SK-N-SH treated with all-trans-retinoic acid at 6 μM for 48 hours (cell line): ENCODE data around the gene PARD3B.

ENCODE experiments used
- ATAC-seq: fragments of 200-7000 bp; cut with Tn5 transposase; 3 replicates; pipeline ENCODE4 v1.9.1; 2020; ENCODE audit warnings: mild to moderate bottlenecking, moderate library complexity
- ARNTL ChIP-seq: fragments of 450-650 bp; formaldehyde crosslinking; IDR thresholded peaks from 2 replicates; pipeline ENCODE4 v1.5.0; 2020; ENCODE audit warnings: low read depth, mild to moderate bottlenecking, moderate library complexity, borderline replicate concordance
- BACH2 ChIP-seq: fragments of 250-450 bp; sonication (Bioruptor Pico); IDR thresholded peaks from 2 replicates; pipeline ENCODE4 v1.9.0; 2021; ENCODE audit warnings: mild to moderate bottlenecking, borderline replicate concordance
- CREB5 ChIP-seq: fragments of 250-450 bp; sonication (Bioruptor Pico); IDR thresholded peaks from 2 replicates; pipeline ENCODE4 v1.5.1; 2020; ENCODE audit warnings: low read depth, mild to moderate bottlenecking, moderate library complexity
- CSDC2 ChIP-seq: fragments of 250-450 bp; sonication (Bioruptor Pico); IDR thresholded peaks from 2 replicates; pipeline ENCODE4 v1.5.0; 2020; ENCODE audit warnings: mild to moderate bottlenecking, moderate library complexity
- CSRNP3 ChIP-seq: fragments of 250-450 bp; sonication (Bioruptor Pico); IDR thresholded peaks from 2 replicates; pipeline ENCODE4 v1.5.1; 2021; ENCODE audit warnings: mild to moderate bottlenecking, moderate library complexity
- ESRRG ChIP-seq: fragments of 250-450 bp; sonication (Bioruptor Pico); IDR thresholded peaks from 2 replicates; pipeline ENCODE4 v1.6.1; 2021; ENCODE audit warnings: mild to moderate bottlenecking
- GLIS3 ChIP-seq: fragments of 250-450 bp; sonication (Bioruptor Pico); IDR thresholded peaks from 2 replicates; pipeline ENCODE4 v1.5.0; 2020; ENCODE audit warnings: mild to moderate bottlenecking, moderate library complexity
- ISL1 ChIP-seq: fragments of 250-450 bp; sonication (Bioruptor Pico); IDR thresholded peaks from 2 replicates; pipeline ENCODE4 v2.1.2; 2022; ENCODE audit warnings: mild to moderate bottlenecking, moderate library complexity
- OSR1 ChIP-seq: fragments of 250-450 bp; sonication (Bioruptor Pico); IDR thresholded peaks from 2 replicates; pipeline ENCODE4 v1.8.0; 2022; ENCODE audit warnings: moderate library complexity, mild to moderate bottlenecking, inconsistent platforms
- PATZ1 ChIP-seq: fragments of 250-450 bp; sonication (Bioruptor Pico); IDR thresholded peaks from 2 replicates; pipeline ENCODE4 v1.8.0; 2020; ENCODE audit warnings: mild to moderate bottlenecking, moderate library complexity, borderline replicate concordance
- PPARA ChIP-seq: fragments of 250-450 bp; sonication (Bioruptor Pico); IDR thresholded peaks from 2 replicates; pipeline ENCODE4 v1.5.0; 2020; ENCODE audit warnings: mild to moderate bottlenecking, borderline replicate concordance
- RARB ChIP-seq: fragments of 250-450 bp; sonication (Bioruptor Pico); IDR thresholded peaks from 2 replicates; pipeline ENCODE4 v1.8.0; 2021; ENCODE audit warnings: mild to moderate bottlenecking, moderate library complexity
- SNAI2 ChIP-seq: fragments of 250-450 bp; sonication (Bioruptor Pico); IDR thresholded peaks from 2 replicates; pipeline ENCODE4 v1.5.0; 2020; ENCODE audit warnings: mild to moderate bottlenecking, moderate library complexity
- TCF4 ChIP-seq: fragments of 250-450 bp; sonication (Bioruptor Pico); IDR thresholded peaks from 2 replicates; pipeline ENCODE4 v1.8.0; 2021; ENCODE audit warnings: mild to moderate bottlenecking, moderate library complexity, borderline replicate concordance
- TOX ChIP-seq: fragments of 250-450 bp; sonication (Bioruptor Pico); IDR thresholded peaks from 2 replicates; pipeline ENCODE4 v1.8.0; 2021; ENCODE audit warnings: mild to moderate bottlenecking, moderate library complexity, borderline replicate concordance
- TSHZ2 ChIP-seq: fragments of 250-450 bp; sonication (Bioruptor Pico); IDR thresholded peaks from 2 replicates; pipeline ENCODE4 v1.5.0; 2020; ENCODE audit warnings: mild to moderate bottlenecking, moderate library complexity
- ZC3H10 ChIP-seq: fragments of 250-450 bp; sonication (Bioruptor Pico); IDR thresholded peaks from 2 replicates; pipeline ENCODE4 v1.5.1; 2021; ENCODE audit warnings: mild to moderate bottlenecking, moderate library complexity
- ZFP3 ChIP-seq: fragments of 250-450 bp; sonication (Bioruptor Pico); IDR thresholded peaks from 2 replicates; pipeline ENCODE4 v1.5.0; 2020; ENCODE audit warnings: mild to moderate bottlenecking, moderate library complexity
- ZFP30 ChIP-seq: fragments of 450-650 bp; formaldehyde crosslinking; IDR thresholded peaks from 2 replicates; pipeline ENCODE4 v1.5.0; 2022; ENCODE audit warnings: mild to moderate bottlenecking, moderate library complexity
- ZNF565 ChIP-seq: fragments of 450-650 bp; formaldehyde crosslinking; conservative IDR thresholded peaks from 2 replicates; pipeline ENCODE4 v1.5.0; 2020; ENCODE audit warnings: low read depth, mild to moderate bottlenecking, moderate library complexity
- ZNF70 ChIP-seq: fragments of 450-650 bp; formaldehyde crosslinking; IDR thresholded peaks from 2 replicates; pipeline ENCODE4 v1.5.0; 2020; ENCODE audit warnings: mild to moderate bottlenecking, moderate library complexity
- ZNF8 ChIP-seq: fragments of 450-650 bp; formaldehyde crosslinking; IDR thresholded peaks from 2 replicates; pipeline ENCODE4 v1.5.0; 2020; ENCODE audit warnings: mild to moderate bottlenecking, moderate library complexity

PARD3B gene

GRCh38 chr2:204722207-204722606 is 176.9 kb downstream of the PARD3B start:
- no peak for ATAC-seq
- no peak for TF ChIP-seq TCF4
- TF ChIP-seq PATZ1 (CRISPR knock-in tag), result no peak
- no peak for TF ChIP-seq ZNF8 (CRISPR knock-in tag)
- no peak for TF ChIP-seq CSDC2 (CRISPR knock-in tag)
- no peak for TF ChIP-seq ZC3H10 (CRISPR knock-in tag)
- no peak for TF ChIP-seq TOX (CRISPR knock-in tag)
- no peak for TF ChIP-seq OSR1
- no peak for TF ChIP-seq CSRNP3 (CRISPR knock-in tag)
- no peak for TF ChIP-seq CREB5 (CRISPR knock-in tag)
- TF ChIP-seq GLIS3 (CRISPR knock-in tag), result no peak
- no peak for TF ChIP-seq ZFP30
- TF ChIP-seq SNAI2 (CRISPR knock-in tag), result no peak
- no peak for TF ChIP-seq ARNTL
- TF ChIP-seq ESRRG (CRISPR knock-in tag), result no peak
- TF ChIP-seq BACH2 (CRISPR knock-in tag), result no peak
- no peak for TF ChIP-seq PPARA (CRISPR knock-in tag)
- TF ChIP-seq ZNF70 (CRISPR knock-in tag), result no peak
- TF ChIP-seq ZNF565, result no peak
- TF ChIP-seq TSHZ2 (CRISPR knock-in tag), result no peak

GRCh38 chr2:204722691-204723090 is 177.4 kb downstream of the PARD3B start:
- TF ChIP-seq ZFP3 (CRISPR knock-in tag) (no peak), RARB (no peak), GLIS3 (CRISPR knock-in tag) (no peak), ISL1 (no peak), CREB5 (CRISPR knock-in tag) (no peak), SNAI2 (CRISPR knock-in tag) (no peak), OSR1 (no peak), ZNF565 (no peak), ZNF70 (CRISPR knock-in tag) (no peak), ESRRG (CRISPR knock-in tag) (no peak), TSHZ2 (CRISPR knock-in tag) (no peak), ZNF8 (CRISPR knock-in tag) (no peak), CSDC2 (CRISPR knock-in tag) (no peak), ARNTL (no peak), PATZ1 (CRISPR knock-in tag) (no peak), CSRNP3 (CRISPR knock-in tag) (no peak), ZFP30 (no peak), ZC3H10 (CRISPR knock-in tag) (no peak), PPARA (CRISPR knock-in tag) (no peak), TOX (CRISPR knock-in tag) (no peak)
- no peak for ATAC-seq
